ENCODE measurements around the gene ITGB3.
"Not testable (repeated sequence)": the region's sequence is repeated elsewhere in the genome, so short reads cannot be mapped to it uniquely, and the experiment has no call there.

Gene ITGB3

DNA sequence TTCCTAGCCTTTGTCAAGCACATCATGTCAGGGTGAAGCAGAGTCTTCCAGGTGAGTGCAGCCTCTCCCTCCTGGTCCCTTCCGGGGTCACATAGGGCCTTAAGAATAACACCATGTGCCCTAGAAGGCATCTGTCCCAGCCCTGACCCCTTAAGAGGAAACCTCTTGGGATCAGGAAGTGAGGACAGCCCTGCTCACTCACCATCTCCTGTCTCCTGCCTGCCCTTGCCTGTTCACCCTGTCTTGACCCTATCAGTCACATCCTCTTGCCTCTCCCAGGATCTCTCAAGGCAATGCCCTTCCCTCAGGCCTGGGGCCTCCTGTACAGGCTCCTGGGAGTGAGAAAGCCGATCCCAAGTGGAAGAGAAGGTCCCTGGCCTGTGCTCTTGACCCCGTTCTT is 30.6 kb upstream of the ITGB3 start:
- peak; percentile 49 for DNase-seq (ENCODE audit: low read depth)

DNA sequence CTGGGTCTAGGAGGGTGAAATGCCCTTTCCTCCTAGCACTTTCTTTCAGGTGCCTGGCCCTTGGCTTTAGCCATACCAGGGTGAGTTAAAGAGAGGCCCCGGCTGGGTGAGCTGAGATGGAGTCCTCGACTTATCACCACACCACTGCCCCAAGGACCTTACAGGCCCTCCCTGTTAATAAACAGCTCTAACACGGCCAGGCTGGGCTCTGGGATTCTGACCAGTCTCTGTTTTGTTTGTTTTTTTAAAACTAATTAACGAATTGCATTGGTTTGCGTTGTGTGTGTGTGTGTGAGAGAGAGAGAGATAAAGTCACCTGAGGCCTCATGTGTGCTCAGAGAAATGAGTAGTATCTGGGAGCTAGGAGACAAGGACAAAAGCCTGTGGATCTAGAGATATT is 30.2 kb upstream of the ITGB3 start:
- DNase-seq (ENCODE audit: low read depth) = no peak

DNA sequence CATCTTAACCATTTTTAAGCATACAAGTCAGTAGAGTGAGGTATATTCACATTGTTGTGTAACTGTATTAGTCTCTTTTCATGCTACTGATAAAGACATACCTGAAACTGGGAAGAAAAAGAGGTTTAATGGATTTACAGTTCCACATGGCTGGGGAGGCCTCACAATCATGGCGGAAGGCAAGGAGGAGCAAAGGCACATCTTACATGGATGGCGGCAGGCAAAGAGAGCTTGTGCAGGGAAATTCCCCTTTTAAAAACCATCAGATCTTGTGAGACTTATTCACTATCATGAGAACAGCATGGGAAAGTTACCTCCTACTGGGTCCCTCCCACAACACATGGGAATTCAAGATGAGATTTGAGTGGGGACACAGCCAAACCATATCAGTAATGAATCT is 29.6 kb upstream of the ITGB3 start:
- DNase-seq (ENCODE audit: low read depth) = not testable (repeated sequence)

DNA sequence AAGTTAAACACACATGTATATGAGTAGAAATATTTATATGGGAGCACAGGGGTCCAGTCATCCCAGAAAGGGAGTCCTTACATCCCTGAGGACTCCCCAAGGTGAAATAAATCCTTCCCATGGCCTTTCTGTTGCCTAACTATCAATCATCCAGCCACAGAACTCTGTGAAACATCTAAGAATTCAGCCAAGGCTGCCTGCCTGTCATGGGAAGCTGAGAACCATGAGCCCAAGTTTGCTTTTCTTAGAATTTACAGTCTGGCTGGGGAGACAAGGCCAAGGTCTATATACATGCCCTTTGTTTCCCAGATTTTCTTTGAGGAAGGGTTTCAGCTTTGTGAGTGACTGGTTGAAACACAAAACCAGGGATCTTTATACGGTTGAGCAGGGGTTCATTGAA is 28.7 kb upstream of the ITGB3 start:
- DNase-seq (ENCODE audit: low read depth) = peak; percentile 38

DNA sequence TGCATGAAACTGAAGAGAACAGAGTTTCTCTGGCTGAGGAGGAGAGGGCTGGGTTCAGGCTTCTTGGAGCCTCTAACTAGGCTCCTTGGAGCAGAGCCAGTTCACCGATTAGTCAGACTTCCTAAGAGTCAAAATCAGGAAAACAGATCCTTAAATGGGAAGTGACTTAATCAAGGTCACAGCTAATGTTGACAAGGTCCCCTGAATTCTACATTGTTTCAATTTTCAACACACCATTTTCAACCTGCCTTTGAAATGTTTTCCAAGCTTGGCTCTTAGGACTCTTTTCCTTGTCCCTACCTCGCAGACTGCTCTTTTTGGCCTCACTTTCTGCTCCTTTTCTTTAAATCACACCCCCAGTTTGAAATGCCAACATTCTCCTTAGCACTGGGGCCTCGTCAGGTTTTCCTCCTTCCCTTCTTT is 28.2 kb upstream of the ITGB3 start:
- DNase-seq (ENCODE audit: low read depth) = peak; percentile 93

DNA sequence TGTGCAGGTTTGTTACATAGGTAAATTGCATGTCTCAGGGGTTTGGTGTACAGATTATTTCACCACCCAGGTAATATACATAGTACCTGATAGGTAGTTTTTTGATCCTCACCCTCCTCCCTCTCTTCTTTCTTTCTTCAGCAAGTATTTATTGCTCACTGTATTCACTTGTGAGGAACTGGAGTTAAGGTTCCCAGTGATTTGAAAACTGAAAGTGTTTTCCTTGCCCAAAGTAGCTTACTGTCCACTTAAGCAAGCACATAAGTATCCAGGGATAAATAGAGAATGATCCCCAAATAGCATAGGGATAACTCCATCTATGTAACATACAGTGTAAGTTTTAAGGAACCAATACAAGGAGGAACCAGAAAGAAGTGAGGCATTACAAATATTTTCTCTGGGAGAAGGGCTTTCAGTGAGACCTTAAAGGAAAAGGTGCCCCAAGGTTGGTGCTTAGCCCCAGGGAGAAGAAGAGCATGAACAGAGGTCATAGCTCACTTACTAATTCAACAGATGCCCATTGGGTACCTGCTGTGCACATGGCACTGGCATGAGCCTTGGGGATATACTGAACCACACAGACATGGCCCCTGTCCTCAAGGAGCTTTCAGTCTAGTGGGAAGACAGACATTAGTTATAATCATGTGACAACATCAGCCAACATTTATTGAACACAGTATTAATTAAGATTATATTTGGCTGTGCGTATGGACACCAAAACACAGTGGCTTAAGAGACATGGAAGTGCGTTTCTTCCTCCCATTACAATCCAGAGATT is 27.5 kb upstream of the ITGB3 start:
- DNase-seq (ENCODE audit: low read depth) = peak; percentile 31

DNA sequence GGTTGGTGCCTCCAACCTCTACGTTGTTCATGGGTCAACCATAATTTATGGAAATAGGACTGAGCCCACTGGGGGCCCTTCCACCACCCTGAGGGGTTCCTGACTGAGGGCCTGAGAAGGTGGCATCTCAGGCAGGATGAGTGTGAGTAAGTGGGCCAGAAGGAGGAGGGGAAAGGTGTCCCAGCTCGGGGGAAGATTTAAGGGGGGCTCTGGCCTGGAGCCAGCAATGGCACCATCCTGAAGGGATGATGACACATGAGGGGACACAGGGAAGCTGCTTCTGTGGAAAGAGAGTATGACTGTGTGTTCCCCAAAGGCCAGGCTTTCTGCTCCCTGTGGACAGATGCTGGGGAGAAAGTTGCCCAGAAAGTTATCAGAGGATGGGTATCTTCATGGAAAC is 25.8 kb upstream of the ITGB3 start:
- no peak for DNase-seq (ENCODE audit: low read depth)

DNA sequence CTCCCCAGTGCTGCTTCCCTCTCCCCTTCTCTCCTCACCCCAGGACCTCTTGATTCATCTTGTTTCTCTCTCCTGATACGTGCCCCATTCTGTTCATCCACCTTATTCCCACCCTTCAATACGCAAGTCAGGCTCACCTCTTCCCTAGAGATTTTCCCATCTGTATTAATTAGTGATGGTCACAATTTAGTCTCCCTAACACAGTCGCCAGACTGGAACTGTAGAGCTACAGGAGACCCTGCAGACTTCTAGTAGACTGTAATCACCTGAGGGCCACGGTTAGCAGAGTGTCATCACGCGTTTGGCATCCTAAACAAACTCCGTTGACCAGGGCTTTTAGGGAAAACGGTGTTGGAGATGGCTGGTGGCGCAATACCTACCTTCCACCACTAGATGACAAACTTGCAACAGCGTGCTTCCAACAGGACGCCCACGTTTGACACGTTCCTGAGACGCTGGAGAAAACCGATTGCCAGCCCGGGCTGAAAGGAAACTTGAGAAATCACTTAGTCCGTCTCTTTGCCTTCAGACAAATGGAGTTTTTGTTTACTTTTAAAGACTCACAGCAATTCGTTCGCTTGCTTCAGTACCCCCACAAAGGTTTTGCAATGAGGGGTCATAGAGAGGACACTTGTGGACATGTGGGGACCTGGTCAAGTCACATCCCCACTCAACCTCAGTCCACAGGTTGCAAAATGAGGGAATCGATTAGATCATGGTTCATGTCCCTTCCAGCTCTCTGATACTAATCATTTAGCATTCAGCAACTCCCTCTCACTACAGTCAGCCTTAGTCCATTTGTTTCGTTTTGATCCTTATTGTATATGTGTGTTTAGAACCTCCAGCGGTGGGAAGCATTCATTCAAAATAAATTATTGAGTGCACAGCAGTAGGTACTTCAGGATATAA is 23.8 kb upstream of the ITGB3 start:
- peak; percentile 93 for DNase-seq (ENCODE audit: low read depth)

DNA sequence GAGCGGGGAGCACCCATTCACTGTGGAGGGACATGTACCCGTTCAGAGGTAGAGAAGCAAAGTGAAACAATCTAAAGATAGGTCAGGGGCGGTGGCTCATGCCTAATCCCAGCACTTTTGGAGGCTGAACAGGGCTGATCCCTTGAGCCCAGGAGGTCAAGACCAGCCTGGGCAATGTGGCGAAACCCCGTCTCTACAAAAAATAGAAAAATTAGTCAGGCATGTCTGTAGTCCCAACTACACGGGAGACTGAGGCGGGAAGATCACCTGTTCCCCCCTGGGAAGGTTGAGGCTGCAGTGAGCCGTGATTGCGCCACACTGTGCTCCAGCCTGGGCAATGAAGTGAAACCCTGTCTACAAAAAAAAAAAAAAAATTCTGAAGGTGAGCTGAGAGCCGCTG is 22.8 kb upstream of the ITGB3 start:
- DNase-seq (ENCODE audit: low read depth) = no peak

DNA sequence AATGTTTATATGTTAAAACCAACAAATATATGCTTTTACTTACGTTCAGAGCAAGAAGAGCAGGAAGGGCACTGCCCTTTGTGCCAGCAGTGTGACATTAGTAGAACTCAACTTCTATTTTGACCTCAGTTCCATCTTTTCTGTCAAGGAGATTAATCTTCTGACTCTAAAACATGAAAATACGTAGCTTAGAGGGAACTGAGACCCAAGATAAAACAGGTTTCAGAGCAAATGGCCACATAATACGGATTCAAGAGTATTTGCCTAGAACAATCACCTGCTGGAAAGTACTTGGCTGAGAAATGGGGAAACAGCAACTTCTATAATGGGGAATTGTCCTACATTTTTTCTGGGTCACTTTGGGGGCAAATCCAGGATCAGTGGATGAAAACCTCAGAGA is 22.3 kb upstream of the ITGB3 start:
- DNase-seq (ENCODE audit: low read depth) = no peak

DNA sequence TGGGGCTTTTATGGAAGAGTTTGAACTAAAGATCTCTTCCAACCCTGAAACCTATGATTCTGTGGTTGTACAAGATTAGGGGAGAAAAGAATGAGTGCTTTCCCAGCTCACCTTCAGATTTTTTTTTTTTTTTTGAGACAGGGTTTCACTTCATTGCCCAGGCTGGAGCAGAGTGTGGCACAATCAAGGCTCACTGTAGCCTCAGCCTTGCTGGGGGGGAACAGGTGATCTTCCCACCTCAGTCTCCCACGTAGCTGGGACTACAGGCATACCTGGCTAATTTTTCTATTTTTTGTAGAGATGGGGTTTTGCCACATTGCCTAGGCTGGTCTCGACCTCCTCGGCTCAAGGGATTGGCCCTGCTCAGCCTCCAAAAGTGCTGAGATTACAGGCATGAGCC is 21.8 kb upstream of the ITGB3 start:
- no peak for DNase-seq (ENCODE audit: low read depth)

DNA sequence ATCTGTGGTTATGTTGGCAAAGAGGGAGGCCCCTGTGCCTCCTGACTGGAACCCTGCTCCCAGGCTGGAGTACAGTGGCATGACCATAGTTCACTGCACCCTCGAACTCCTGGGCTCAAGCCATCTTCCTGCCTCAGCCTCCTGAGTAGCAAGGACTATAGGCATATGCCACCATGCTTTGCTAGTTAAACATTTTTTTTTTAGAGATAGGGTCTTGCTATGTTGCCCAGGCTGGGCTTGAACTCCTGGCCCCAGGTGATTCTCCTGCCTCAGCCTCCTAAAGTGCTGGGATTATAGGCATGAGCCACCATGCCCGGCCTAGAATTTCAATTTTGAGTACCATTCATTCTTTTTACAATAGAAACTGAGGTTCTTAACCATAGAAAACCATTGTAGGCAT is 21.2 kb upstream of the ITGB3 start:
- DNase-seq (ENCODE audit: low read depth) = no peak

DNA sequence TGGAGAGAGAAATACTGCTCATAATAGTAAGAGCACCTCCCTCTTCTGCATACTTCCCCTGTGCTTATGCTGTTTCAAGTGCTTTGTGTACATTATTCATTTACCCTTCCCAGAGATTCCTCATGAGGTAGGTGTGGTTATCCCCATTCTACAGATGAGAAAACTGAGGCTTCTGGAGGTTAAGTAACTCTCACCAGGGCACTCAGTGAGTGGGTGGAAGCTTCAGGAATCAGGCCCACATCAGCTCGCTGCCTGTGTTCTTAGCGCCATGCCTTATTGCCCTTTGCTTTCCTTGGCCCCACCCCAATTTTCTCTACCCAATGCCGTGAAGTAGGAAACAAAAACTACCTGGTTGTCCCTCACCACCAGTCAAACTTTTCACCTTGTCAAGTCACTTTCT is 18.1 kb upstream of the ITGB3 start:
- DNase-seq (ENCODE audit: low read depth) = no peak

DNA sequence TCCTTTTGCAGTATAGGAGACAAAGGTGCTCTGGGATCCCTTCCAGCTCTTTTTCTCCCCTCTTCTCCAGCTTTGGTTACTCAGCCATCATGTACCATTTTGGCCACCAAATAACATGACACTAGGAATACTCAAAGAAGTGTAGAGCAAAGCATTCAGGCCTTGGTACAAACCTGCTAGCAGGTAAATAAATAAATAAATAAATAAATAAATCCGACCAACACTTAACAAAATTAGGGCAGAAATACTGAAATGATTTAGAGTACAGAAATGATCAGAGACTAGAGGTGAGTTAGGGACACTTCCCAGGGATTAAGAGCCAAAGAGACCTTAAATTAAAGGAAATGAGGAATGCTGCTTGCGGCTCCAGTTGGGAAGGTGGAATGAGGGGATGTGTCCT is 17.7 kb upstream of the ITGB3 start:
- no peak for DNase-seq (ENCODE audit: low read depth)

DNA sequence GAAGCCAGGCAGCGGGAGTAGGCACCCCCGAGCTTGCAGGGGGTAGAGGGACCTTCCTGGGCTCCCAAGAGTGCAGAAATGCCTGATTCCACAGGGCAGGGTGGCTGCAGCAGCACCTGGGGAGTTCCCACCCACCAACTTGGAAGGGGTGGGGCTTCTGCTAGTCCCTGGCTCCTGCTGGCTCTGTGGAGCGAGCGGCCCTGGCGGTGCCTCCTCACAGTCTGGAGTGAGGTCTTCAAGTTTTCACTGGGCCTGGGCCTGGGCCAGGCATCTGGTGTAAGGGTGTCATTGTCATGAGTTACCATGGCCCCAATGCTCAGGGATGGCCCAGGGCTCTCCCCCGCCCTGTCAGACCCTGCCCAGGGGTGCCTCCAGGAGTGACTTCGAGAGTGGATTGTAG is 15.8 kb upstream of the ITGB3 start:
- no peak for DNase-seq (ENCODE audit: low read depth)

DNA sequence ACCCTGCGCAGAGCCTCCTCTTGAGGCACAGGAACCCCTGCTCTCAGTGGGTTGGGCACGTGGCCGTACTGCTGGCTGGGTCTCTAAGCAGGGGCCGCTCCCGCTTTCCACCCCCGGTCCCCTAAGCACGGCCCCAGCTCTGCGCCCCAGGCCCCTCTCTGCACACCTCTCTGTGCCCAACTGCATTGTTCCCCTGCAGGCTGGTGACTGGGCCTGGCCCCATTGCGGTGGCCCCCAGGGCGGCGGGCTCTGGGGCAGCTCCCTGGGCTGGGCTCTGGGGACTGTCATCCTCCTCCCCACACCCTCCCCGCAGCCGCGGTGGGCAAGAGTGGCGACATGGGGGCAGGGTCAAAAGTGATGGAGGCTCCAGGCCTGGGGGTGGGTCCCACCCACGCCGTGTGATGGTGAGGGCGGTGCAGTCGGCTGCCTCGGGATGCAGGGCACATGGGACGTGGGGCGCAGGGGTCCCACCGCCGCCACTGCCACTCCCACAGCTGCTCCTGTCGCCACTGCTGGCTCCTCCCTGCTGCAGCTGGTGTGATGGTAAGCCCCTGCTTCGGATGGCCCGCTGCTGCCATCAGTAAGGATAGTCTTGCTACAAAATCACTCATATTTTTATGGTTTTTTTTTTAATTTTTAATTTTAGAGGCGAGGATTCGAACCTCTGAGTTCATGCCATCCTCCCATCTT is 15.2 kb upstream of the ITGB3 start:
- DNase-seq (ENCODE audit: low read depth) = no peak

DNA sequence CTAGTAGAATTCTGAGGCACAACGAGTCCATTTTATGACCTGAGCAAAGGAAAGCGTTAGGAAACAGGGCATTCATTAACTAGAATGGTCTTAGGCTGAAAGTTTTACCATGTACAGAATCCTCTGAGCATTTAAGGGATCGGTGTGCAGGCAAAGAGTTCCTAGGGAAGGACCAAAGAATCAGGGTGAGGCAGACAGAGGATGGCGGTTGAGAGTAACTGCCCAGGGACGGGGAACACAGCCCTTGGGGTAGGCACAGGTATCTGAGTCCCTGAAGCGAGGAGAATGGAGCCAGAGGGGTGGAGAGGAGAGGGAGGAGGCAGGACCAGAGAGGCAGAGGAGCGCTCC is 14.0 kb upstream of the ITGB3 start:
- DNase-seq (ENCODE audit: low read depth) = no peak

DNA sequence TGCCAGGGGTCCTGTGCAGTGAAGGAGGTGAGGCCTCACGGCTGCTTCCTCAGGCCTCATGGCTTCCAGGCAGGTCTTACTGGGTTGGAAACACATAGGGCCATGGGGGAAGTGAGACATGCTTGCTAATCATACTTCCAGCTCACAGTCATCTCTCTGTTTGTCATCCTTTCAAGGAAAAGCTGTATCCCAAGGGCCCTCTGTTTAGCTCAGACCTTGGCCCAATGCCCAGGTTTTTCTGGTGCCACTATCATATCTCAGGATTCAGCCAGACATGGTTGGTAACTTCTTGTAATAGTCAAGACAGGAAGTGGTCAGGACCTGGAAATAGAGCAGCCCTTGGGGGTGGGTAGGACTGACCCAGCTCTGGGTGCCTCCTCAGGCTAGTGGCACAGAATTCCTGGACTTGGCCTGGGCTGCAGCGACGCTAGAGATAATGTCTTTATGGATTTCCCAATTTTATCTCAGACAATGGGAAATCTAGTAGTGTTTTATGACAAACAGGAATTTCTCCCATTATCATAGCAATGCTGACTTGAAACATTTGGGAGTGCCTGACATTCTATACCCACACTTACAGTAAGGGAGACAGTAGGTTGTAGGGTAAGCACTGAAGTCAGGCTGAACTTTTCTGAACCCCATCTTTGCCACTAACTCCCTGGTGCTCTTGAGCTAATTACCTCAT is 13.5 kb upstream of the ITGB3 start:
- DNase-seq (ENCODE audit: low read depth) = peak; percentile 100

DNA sequence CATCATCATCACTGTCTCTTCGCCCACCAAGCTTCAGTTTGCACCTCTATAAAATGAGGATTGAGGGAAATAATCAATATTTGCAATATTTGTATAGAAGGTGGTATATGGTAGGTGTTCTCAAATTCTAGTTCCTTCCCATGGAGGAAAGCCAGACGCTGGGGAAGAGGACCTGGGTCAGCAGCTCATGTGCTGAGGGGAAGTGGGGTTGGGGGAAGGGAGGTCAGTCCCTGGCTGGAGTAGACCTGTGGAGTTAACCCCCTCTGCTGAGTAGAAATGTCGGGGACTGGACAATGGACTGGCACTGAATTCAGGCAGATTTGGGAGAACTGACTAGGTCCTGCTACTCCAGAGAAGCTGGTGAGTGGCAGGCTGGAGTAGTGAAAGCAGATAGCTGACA is 12.8 kb upstream of the ITGB3 start:
- DNase-seq (ENCODE audit: low read depth) = no peak

DNA sequence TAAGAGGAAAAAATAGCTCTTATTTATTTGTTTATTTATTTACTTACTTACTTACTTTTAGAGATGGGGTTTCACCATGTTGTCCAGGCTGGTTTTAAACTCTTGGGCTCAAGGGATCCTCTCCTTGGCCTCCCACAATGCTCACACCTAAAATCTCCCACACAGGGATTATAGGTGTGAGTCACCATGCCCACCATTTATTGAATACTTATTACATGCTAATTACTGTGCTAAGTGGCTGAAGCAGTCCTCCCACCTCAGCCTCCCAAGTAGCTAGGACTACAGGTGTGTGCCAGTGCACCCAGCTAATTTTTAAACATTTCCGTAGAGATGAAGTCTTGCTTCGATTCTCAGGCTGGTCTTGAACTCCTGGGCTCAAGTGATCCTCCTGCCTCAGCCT is 11.0 kb upstream of the ITGB3 start:
- DNase-seq (ENCODE audit: low read depth) = no peak

DNA sequence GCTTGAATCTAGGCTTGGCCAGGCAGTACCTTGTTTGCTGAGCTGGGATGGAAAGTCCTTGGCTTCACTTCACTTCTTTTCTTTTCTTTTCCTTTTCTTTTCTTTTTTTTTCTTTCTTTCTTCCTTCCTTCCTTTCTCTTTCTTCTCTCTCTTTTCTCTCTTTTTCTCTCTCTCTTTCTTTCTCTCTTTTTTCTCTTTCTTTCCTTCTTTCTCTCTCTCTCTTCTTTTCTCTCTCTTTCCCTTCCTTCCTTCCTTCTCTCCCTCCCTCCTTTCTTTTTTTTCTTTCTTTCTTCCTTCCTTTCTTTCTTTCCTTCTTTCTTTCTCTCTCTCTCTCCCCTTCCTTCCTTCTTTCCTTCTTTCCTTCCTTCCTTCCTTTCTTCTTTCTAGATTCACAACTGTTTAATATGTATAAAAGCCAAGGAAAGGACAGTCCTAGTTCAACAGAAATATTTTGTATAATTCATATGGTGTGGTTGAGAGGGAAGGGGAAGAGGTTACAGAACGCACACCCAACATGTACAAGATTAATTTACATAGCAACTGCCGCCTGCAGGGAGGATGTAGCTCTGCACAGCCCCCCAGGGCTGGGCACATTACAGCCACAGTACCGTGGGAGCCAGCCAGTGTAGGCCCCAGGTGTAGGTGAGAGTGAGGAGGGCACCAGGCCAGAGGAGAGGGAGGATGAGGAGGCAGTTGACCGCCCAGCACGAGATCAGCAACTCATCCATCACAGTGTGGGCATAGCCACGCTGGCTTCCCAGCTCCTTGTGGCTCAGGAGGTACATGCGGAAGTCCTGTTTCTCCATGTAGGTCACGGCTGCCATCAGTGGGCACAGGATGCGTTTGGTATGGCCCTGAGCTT is 9.7 kb upstream of the ITGB3 start:
- no peak for DNase-seq (ENCODE audit: low read depth)
